Colonic mucosa (tissue), 4 donors: Measurements from ENCODE around the gene SAXO2. TPM values are rescaled to one million over a fixed set of nuclear protein-coding genes. Genes with fewer than 3 reads are reported as not detected.

Source experiments
- DNase-seq: peaks from one replicate; pipeline ENCODE4 v3.0.0-alpha.2; 2020
- H3K27ac ChIP-seq: fragments of 200-600 bp; one replicate; pipeline ENCODE4 v1.8.0; 2021
- H3K27me3 ChIP-seq: fragments of 200-600 bp; one replicate; pipeline ENCODE4 v1.8.0; 2021
- H3K36me3 ChIP-seq: fragments of 200-600 bp; one replicate; pipeline ENCODE4 v1.8.0; 2021
- H3K4me1 ChIP-seq: fragments of 200-600 bp; one replicate; pipeline ENCODE4 v1.8.0; 2021; ENCODE audit warnings: mild to moderate bottlenecking
- H3K4me3 ChIP-seq: fragments of 200-600 bp; one replicate; pipeline ENCODE4 v1.8.0; 2021
- H3K9ac ChIP-seq, 2 donors: one replicate each; pipeline ENCODE4 v1.7.0; 2013; ENCODE audit warnings: control low read depth in 2 of 2, low read depth in 2 of 2, low read length in 2 of 2
- H3K9me3 ChIP-seq: fragments of 200-600 bp; one replicate; pipeline ENCODE4 v1.8.0; 2021
- CTCF ChIP-seq: fragments of 200-600 bp; IDR thresholded peaks from one replicate; pipeline ENCODE4 v1.8.0; 2022; ENCODE audit warnings: antibody characterized with exemption, mild to moderate bottlenecking
- intact Hi-C: fragments of 100-400 bp; cut with DNase I; formaldehyde crosslinking; loops from one replicate; pipeline ENCODE4 v1.14.1; 2022
- total RNA-seq, 2 donors: library from RNA; stranded (reverse); fragmentation: NEBNext Ultra II Directional in 1 of 2; extraction: Animal tissue kit (Norgen Biotek cat#: 25700) in 1 of 2; gene quantifications; one replicate each; pipeline ENCODE4 v1.2.1, GENCODE V29; 2021
- donor health status: healthy.
- donor health status: DM: no; HTN: no; CAD: no.
- donor health status: DM: no; HTN: no; CAD: no.

The SAXO2 gene
- total RNA-seq, 2 donors from 2014 or later = 0.67 to 0.93 TPM

DNA sequence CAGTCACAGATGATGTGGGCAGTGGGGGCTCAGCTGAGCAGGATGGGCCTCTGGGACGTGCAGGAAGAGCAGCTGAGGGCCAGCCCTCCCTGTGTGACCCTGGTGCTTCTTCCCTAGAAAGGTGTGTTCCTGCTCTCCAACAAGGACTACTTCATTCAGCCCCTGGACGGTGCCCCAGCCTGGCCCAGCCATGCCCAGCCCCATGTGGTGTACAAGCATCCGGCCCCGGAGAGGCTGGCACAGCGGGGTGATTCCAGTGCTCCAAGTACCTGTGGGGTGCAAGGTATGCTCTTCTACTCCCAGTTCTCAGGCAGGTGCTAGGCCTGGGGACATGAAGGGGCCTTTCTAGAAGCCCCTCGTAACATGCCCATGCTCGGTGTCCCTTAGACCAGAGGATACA, 38.3 kb downstream of the SAXO2 start:
- H3K4me3 ChIP-seq = no peak overlapping the region
- no peak overlapping the region for H3K27ac ChIP-seq
- no peak overlapping the region for H3K9ac ChIP-seq
- H3K27me3 ChIP-seq = no peaks in the 10 kb centered on the region
- TF ChIP-seq CTCF = no peak
- H3K9me3 ChIP-seq = no peaks in the 10 kb centered on the region
- H3K4me1 ChIP-seq = no peaks in the 10 kb centered on the region
- H3K36me3 ChIP-seq = no peaks in the 10 kb centered on the region
- intact Hi-C loops = no loop called here
- DNase-seq = no peak

GRCh38 chr15:82301296-82302016, 38.8 kb downstream of the SAXO2 start:
- Histone ChIP-seq H3K9me3 (no peaks in the 10 kb centered on the region), H3K27ac (no peak overlapping the region), H3K36me3 (no peaks in the 10 kb centered on the region), H3K4me3 (no peak overlapping the region), H3K4me1 (no peaks in the 10 kb centered on the region), H3K9ac (no peak overlapping the region), H3K27me3 (no peaks in the 10 kb centered on the region)
- intact Hi-C loops = no loop called here
- no peak for DNase-seq
- no peak for TF ChIP-seq CTCF

GRCh38 chr15:82303956-82304777, 41.5 kb downstream of the SAXO2 start:
- no peak for TF ChIP-seq CTCF
- H3K9me3 ChIP-seq = no peaks in the 10 kb centered on the region
- no peaks in the 10 kb centered on the region for H3K36me3 ChIP-seq
- H3K4me3 ChIP-seq = no peak overlapping the region
- DNase-seq = no peak
- no peak overlapping the region for H3K9ac ChIP-seq
- intact Hi-C loops = no loop called here
- H3K4me1 ChIP-seq = no peaks in the 10 kb centered on the region
- H3K27ac ChIP-seq = no peak overlapping the region
- H3K27me3 ChIP-seq = no peaks in the 10 kb centered on the region

DNA sequence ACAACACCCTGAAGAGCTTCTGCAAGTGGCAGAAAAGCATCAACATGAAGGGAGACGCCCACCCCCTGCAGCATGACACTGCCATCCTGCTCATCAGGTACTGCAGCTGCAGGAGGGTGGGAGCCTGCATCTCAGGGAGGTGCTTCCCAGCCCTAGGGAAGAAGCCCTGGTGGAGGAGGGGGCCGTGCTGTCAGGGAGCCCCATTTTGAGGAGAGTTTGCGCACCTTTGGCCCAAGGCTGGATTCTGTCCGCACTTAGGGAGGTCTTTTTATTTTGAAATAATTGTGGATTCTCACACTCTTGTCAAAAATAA, 42.1 kb downstream of the SAXO2 start:
- no peak for DNase-seq
- Histone ChIP-seq H3K9ac (no peak overlapping the region), H3K4me1 (no peaks in the 10 kb centered on the region), H3K27me3 (no peaks in the 10 kb centered on the region), H3K9me3 (no peaks in the 10 kb centered on the region), H3K4me3 (no peak overlapping the region), H3K27ac (no peak overlapping the region), H3K36me3 (no peaks in the 10 kb centered on the region)
- intact Hi-C loops = no loop called here
- no peak for TF ChIP-seq CTCF

GRCh38 chr15:82305621-82306048, 43.0 kb downstream of the SAXO2 start:
- Histone ChIP-seq H3K27ac (no peak overlapping the region), H3K9ac (no peak overlapping the region), H3K36me3 (no peaks in the 10 kb centered on the region), H3K4me3 (no peak overlapping the region), H3K4me1 (no peaks in the 10 kb centered on the region), H3K27me3 (no peaks in the 10 kb centered on the region), H3K9me3 (no peaks in the 10 kb centered on the region)
- no peak for DNase-seq
- intact Hi-C loops = no loop called here
- no peak for TF ChIP-seq CTCF
